ENCODE measurements around the gene CCDC107. TPM values are rescaled to one million over a fixed set of nuclear protein-coding genes. Genes with fewer than 3 reads are reported as not detected.
A peak's percentile ranks its signal among the peaks of the same experiment; 100 is the strongest.

The CCDC107 gene
- total RNA-seq, 2 experiments from 2014 or later, result 11.4 to 20.3 TPM

- Histone ChIP-seq H3K4me1 (ENCODE audit: insufficient read depth, low read length, poor library complexity, severe bottlenecking) (peaks cover 71% of the 10 kb centered on the region), H3K27ac (ENCODE audit: low read depth, low read length, poor library complexity, severe bottlenecking) (peak overlapping the region; percentile 89), H3K9me3 (ENCODE audit: low read length) (no peaks in the 10 kb centered on the region), H2AFZ (ENCODE audit: low read length) (no peak overlapping the region; the same call in 1 of the 2 replicates), H3K79me2 (ENCODE audit: insufficient read depth, low read depth, low read length) (peaks cover 35% of the 10 kb centered on the region; the same call in 1 of the 2 replicates), H3K9me2 (ENCODE audit: insufficient read depth, low read length) (no peaks in the 10 kb centered on the region), H3K4me2 (ENCODE audit: low read length) (peak overlapping the region; percentile 78), H3K36me3 (ENCODE audit: insufficient read depth, low read length) (peaks cover 23% of the 10 kb centered on the region), H4K20me1 (ENCODE audit: insufficient read depth, low read length) (no peaks in the 10 kb centered on the region), H3K4me3 (ENCODE audit: low read depth, low read length, poor library complexity, severe bottlenecking) (peak overlapping the region; percentile 92)
- BruUV-seq (replicated peaks), result TSS peak; percentile 82
- CTCF ChIA-PET (ENCODE audit: unreplicated experiment), result interaction anchor here (0.5 to 1.7 kb wide), 5 partner anchors 11 to 660 kb away, joined by 3 to 9 read pairs (median 5); partner anchors contain the start of genes DNAJB5, GBA2 and RGP1
- TF ChIP-seq EZH2phosphoT487 (IDR thresholded peaks at IDR 0.05; ENCODE audit: borderline replicate concordance, low read depth, low read length), result no peak
- no peak for TF ChIP-seq CTCF (conservative IDR thresholded peaks at IDR 0.05; ENCODE audit: low read length)
- POLR2A ChIA-PET, result interaction anchor here (0.7 to 7.6 kb wide), 15 partner anchors 8 to 114 kb away, joined by 3 to 110 read pairs (median 6); partner anchors contain the start of genes ARHGEF39, CCDC107, CD72 and CREB3
- DNase-seq (ENCODE audit: low spot score), result peak; percentile 67
- intact Hi-C loops (cut with micrococcal nuclease; ENCODE audit: unreplicated experiment), result loop anchor here (1.0 kb wide), 1 partner anchor 45 kb away; no protein-coding TSS in a partner anchor
These were observed 8.4 kb upstream of the CCDC107 start for GRCh38 chr9:35649431-35650340.

- peak within 1 kb of the TSS; percentile 78 for H3K4me2 ChIP-seq (ENCODE audit: low read length)
- intact Hi-C loops (cut with micrococcal nuclease; ENCODE audit: unreplicated experiment), result no loop called here
- POLR2A ChIA-PET, result interaction anchor here (0.7 to 7.6 kb wide), 13 partner anchors 11 to 114 kb away, joined by 3 to 110 read pairs (median 4); partner anchors contain the start of genes ARHGEF39, CD72, CREB3 and TLN1
- peak; percentile 82 for DNase-seq (ENCODE audit: low spot score)
- TF ChIP-seq CTCF (conservative IDR thresholded peaks at IDR 0.05; ENCODE audit: low read length) (no peak), EZH2phosphoT487 (IDR thresholded peaks at IDR 0.05; ENCODE audit: borderline replicate concordance, low read depth, low read length) (no peak)
- H3K36me3 ChIP-seq (ENCODE audit: insufficient read depth, low read length), result peaks cover 23% of the 10 kb centered on the region
- H3K4me1 ChIP-seq (ENCODE audit: insufficient read depth, low read length, poor library complexity, severe bottlenecking), result peaks cover 66% of the 10 kb centered on the region
- peaks cover 34% of the 10 kb centered on the region; the same call in 1 of the 2 replicates for H3K79me2 ChIP-seq (ENCODE audit: insufficient read depth, low read depth, low read length)
- H2AFZ ChIP-seq (ENCODE audit: low read length), result peak within 1 kb of the TSS; percentile 33
- no peaks in the 10 kb centered on the region for H4K20me1 ChIP-seq (ENCODE audit: insufficient read depth, low read length)
- H3K9me3 ChIP-seq (ENCODE audit: low read length), result no peaks in the 10 kb centered on the region
- H3K27ac ChIP-seq (ENCODE audit: low read depth, low read length, poor library complexity, severe bottlenecking), result peak within 1 kb of the TSS; percentile 89
- no peaks in the 10 kb centered on the region for H3K9me2 ChIP-seq (ENCODE audit: insufficient read depth, low read length)
- no TSS peak for BruUV-seq (replicated peaks)
- CTCF ChIA-PET (ENCODE audit: unreplicated experiment), result interaction anchor here (0.6 to 1.5 kb wide), 6 partner anchors 31 to 98 kb away, joined by 3 to 9 read pairs (median 4); partner anchors contain the start of genes GBA2 and RGP1
- peak within 1 kb of the TSS; percentile 92 for H3K4me3 ChIP-seq (ENCODE audit: low read depth, low read length, poor library complexity, severe bottlenecking)
These were observed 7.5 kb upstream of the CCDC107 start, which contains the start of gene SIT1 for GRCh38 chr9:35650341-35651158. TSS of gene SIT1 (minus strand) at chr9:35650931. CDS start at chr9:35650853, 78 bp downstream.

Data from OCI-LY7 (cell line).